Measurements from ENCODE around the gene CSTB. TPM values are rescaled to one million over a fixed set of nuclear protein-coding genes. Genes with fewer than 3 reads are reported as not detected.
A peak's percentile ranks its signal among the peaks of the same experiment; 100 is the strongest.

Gene CSTB
- total and polyA plus RNA-seq, 5 experiments from 2014 or later = 30.7 to 67.4 (median 54.9) TPM

DNA sequence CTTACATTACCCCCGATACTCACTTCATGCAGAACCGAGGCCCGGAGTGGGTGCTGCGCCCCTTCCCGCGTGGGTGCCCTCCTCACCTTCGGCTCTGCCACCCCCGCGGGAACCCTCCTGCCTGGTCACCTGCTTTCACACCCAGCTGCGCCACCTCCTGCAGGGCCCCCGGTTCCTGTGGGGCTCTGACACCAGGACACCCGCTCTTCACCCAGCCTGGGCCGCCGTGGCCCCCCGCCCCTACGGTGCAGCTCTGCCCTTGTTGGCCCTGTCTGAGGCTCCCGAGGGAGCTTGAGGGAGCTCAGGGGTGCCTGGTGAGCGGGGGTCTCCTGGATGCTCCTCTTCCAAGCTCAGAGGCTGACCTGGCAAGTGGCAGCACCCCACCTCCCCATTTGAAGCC is 32.3 kb upstream of the CSTB start:
- no peak for ATAC-seq
- H3K4me3 Mint-ChIP-seq = no peak overlapping the region
- H3K4me1 Mint-ChIP-seq = peaks cover 8 to 25% (median 12%) of the 10 kb centered on the region in 4 donors
- H3K27me3 Mint-ChIP-seq = no peaks in the 10 kb centered on the region
- no peak overlapping the region for H3K27ac Mint-ChIP-seq
- DNase-seq = no peak
- H3K36me3 Mint-ChIP-seq = peaks cover 0 to 16% (median 0%) of the 10 kb centered on the region in 3 donors
- H3K9me3 Mint-ChIP-seq = no peaks in the 10 kb centered on the region
- POLR2A ChIA-PET = no interaction called here

- peak overlapping the region in 6 of 10 donors; percentile 20 to 81 (median 54) for H3K27ac Mint-ChIP-seq
- POLR2A ChIA-PET = no interaction called here
- ATAC-seq (no peak), DNase-seq (no peak)
- peaks cover 6 to 21% (median 8%) of the 10 kb centered on the region in 4 donors for H3K4me1 Mint-ChIP-seq
- H3K9me3 Mint-ChIP-seq = no peaks in the 10 kb centered on the region
- peaks cover 0 to 35% (median 0%) of the 10 kb centered on the region in 3 donors for H3K36me3 Mint-ChIP-seq
- H3K4me3 Mint-ChIP-seq = no peak overlapping the region
- H3K27me3 Mint-ChIP-seq = no peaks in the 10 kb centered on the region
These were observed 30.1 kb upstream of the CSTB start for GRCh38 chr21:43806017-43806710.

GRCh38 chr21:43805275-43805800 is 29.2 kb upstream of the CSTB start:
- Mint-ChIP-seq H3K4me1 (peaks cover 0 to 17% (median 2%) of the 10 kb centered on the region in 4 donors), H3K4me3 (peak overlapping the region in 1 of 10 donors; percentile 53), H3K27me3 (no peaks in the 10 kb centered on the region), H3K36me3 (peaks cover 0 to 41% (median 0%) of the 10 kb centered on the region in 3 donors), H3K27ac (peak overlapping the region in 6 of 10 donors; percentile 22 to 81 (median 62)), H3K9me3 (no peaks in the 10 kb centered on the region)
- ATAC-seq = peak in 1 of 2 donors; percentile 73
- POLR2A ChIA-PET = no interaction called here
- peak in 1 of 10 donors; percentile 43 for DNase-seq

- DNase-seq (no peak), ATAC-seq (peak in 1 of 2 donors; percentile 14)
- no peaks in the 10 kb centered on the region for H3K27me3 Mint-ChIP-seq
- no peaks in the 10 kb centered on the region for H3K9me3 Mint-ChIP-seq
- peaks cover 0 to 17% (median 2%) of the 10 kb centered on the region in 4 donors for H3K4me1 Mint-ChIP-seq
- no peak overlapping the region for H3K4me3 Mint-ChIP-seq
- POLR2A ChIA-PET = no interaction called here
- peaks cover 0 to 53% (median 5%) of the 10 kb centered on the region in 3 donors for H3K36me3 Mint-ChIP-seq
- H3K27ac Mint-ChIP-seq = peak overlapping the region in 2 of 10 donors; percentile 43 to 56
These were observed 27.6 kb upstream of the CSTB start for GRCh38 chr21:43803558-43804300.

GRCh38 chr21:43802713-43803313 is 26.7 kb upstream of the CSTB start:
- H3K27ac Mint-ChIP-seq = peak overlapping the region in 1 of 10 donors; percentile 65
- peaks cover 0 to 60% (median 9%) of the 10 kb centered on the region in 3 donors for H3K36me3 Mint-ChIP-seq
- no peak for ATAC-seq
- H3K4me3 Mint-ChIP-seq = no peak overlapping the region
- no peaks in the 10 kb centered on the region for H3K27me3 Mint-ChIP-seq
- POLR2A ChIA-PET = no interaction called here
- H3K9me3 Mint-ChIP-seq = no peaks in the 10 kb centered on the region
- DNase-seq = no peak
- H3K4me1 Mint-ChIP-seq = peaks cover 0 to 17% (median 2%) of the 10 kb centered on the region in 4 donors

DNA sequence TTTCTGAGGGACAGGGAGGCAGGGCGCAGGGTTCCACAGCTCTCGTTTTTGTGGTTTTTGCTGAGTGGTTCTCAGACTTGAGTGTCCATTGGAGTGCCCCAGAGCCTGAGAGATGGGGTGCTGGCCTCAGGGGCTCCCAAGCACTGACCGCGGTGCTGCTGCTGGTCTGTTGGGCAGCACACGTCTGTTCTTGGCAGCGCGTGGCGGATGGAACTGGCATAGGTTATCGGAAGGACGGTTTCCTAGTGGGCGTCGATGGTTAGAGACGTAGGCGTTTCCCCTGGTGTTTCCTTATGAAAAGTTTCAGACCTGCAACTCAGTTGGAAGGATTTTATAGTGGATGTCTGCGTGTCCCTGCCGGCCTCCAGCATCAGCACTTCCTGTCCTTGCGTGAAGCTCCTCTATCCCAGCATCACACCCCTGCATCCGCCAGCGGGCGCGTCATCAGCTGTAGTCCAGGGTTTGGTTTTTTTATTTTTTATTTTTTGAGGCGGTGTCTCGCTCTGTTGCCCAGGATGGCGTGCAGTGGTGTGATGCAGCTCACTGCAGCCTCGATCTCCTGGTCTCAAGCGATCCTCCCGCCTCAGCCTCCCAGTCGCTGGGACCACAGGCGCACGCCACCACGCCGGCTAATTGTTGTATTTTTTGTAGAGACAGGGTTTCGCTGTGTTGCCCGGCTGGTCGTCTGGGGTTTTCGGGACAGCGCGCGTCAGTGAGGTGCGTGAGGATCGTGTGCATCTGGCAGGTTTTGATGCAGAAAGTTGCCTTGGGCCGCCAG is 25.1 kb upstream of the CSTB start:
- no peaks in the 10 kb centered on the region for H3K27me3 Mint-ChIP-seq
- peak overlapping the region in 1 of 10 donors; percentile 26 for H3K27ac Mint-ChIP-seq
- H3K4me1 Mint-ChIP-seq = peaks cover 0 to 10% (median 3%) of the 10 kb centered on the region in 4 donors
- no peaks in the 10 kb centered on the region for H3K9me3 Mint-ChIP-seq
- ATAC-seq = no peak
- no peak for DNase-seq
- no peak overlapping the region for H3K4me3 Mint-ChIP-seq
- POLR2A ChIA-PET = no interaction called here
- H3K36me3 Mint-ChIP-seq = peaks cover 0 to 74% (median 14%) of the 10 kb centered on the region in 3 donors

GRCh38 chr21:43800566-43800965 is 24.5 kb upstream of the CSTB start:
- H3K36me3 Mint-ChIP-seq = peaks cover 0 to 75% (median 14%) of the 10 kb centered on the region in 3 donors
- no peak for DNase-seq
- peak overlapping the region in 1 of 10 donors; percentile 30 for H3K27ac Mint-ChIP-seq
- no peaks in the 10 kb centered on the region for H3K27me3 Mint-ChIP-seq
- no peak overlapping the region for H3K4me3 Mint-ChIP-seq
- POLR2A ChIA-PET = no interaction called here
- no peaks in the 10 kb centered on the region for H3K9me3 Mint-ChIP-seq
- peaks cover 0 to 6% (median 3%) of the 10 kb centered on the region in 4 donors for H3K4me1 Mint-ChIP-seq
- ATAC-seq = no peak

DNA sequence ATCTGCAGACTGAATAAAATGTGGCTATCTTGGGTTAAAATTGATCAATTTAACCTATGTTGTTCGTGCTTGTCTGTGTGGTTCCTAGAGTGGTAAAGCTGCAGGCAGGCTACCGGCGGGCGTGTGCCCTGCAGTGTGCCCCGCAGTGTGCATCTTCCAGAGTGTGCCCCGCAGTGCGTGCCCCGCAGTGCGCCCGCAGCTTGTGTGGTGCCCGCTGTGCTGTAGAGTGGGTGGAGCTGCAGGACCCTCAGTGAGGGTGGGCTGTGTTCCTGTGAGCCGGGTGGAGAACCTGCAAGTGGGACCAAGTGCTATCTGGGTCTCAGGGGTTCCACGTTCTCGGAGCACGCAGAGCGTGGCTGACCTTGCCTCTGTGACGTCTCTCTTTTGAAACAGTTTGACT is 24.0 kb upstream of the CSTB start:
- peaks cover 0 to 79% (median 14%) of the 10 kb centered on the region in 3 donors for H3K36me3 Mint-ChIP-seq
- POLR2A ChIA-PET = no interaction called here
- peaks cover 0 to 8% (median 1%) of the 10 kb centered on the region in 4 donors for H3K4me1 Mint-ChIP-seq
- H3K4me3 Mint-ChIP-seq = no peak overlapping the region
- no peak overlapping the region for H3K27ac Mint-ChIP-seq
- no peak for ATAC-seq
- H3K9me3 Mint-ChIP-seq = no peaks in the 10 kb centered on the region
- no peak for DNase-seq
- no peaks in the 10 kb centered on the region for H3K27me3 Mint-ChIP-seq

- DNase-seq = no peak
- POLR2A ChIA-PET = no interaction called here
- no peak for ATAC-seq
- H3K27ac Mint-ChIP-seq = peak overlapping the region in 1 of 10 donors; percentile 75
- no peak overlapping the region for H3K4me3 Mint-ChIP-seq
- H3K9me3 Mint-ChIP-seq = no peaks in the 10 kb centered on the region
- no peaks in the 10 kb centered on the region for H3K27me3 Mint-ChIP-seq
- H3K4me1 Mint-ChIP-seq = peaks cover 0 to 10% (median 2%) of the 10 kb centered on the region in 4 donors
- H3K36me3 Mint-ChIP-seq = peaks cover 0 to 86% (median 14%) of the 10 kb centered on the region in 3 donors
These were observed 23.3 kb upstream of the CSTB start for GRCh38 chr21:43799301-43799840.

DNA sequence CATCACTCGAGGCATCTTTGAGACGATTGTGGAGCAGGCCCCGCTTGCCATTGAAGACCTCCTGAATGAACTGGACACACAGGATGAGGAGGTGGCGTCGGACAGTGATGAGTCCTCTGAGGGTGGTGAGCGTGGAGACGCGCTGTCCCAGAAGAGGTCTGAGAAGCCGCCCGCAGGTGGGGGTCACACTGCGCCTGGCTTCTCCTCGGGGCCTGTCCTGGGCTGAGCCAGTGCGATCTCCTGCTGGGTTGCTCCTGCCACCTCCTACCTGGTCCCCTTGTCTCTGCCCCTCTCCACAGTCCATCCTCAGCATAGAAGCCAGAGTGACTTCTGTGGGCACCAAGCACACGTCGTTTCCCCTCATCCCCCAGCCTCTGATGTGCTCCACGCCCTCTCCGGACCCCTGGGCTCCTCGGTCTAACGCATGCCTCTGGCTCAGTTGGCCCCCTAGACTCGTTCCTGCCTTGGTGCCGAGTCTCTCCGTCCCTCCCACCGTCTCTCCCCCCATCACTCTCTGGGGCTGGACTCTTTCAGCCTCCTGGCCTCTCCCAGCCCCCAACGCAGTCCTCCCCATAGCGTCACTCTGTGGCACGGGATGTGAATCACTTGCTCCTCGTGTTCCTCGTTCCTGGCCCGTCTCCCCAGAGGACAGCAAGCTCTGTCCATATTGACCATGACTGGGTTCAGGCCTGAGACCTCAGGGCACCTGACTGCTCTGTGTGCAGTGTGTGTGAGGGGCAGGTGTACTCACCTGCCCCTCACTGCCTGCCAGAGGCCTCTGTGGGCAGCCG is 22.0 kb upstream of the CSTB start:
- ATAC-seq (no peak), DNase-seq (no peak)
- Mint-ChIP-seq H3K27me3 (no peaks in the 10 kb centered on the region), H3K9me3 (no peaks in the 10 kb centered on the region), H3K27ac (peak overlapping the region in 1 of 10 donors; percentile 8), H3K36me3 (peaks cover 0 to 89% (median 19%) of the 10 kb centered on the region in 3 donors), H3K4me1 (peaks cover 0 to 8% (median 4%) of the 10 kb centered on the region in 4 donors), H3K4me3 (no peak overlapping the region)
- POLR2A ChIA-PET = no interaction called here

GRCh38 chr21:43797415-43797814 is 21.3 kb upstream of the CSTB start:
- POLR2A ChIA-PET = no interaction called here
- Mint-ChIP-seq H3K36me3 (peaks cover 0 to 89% (median 22%) of the 10 kb centered on the region in 3 donors), H3K27me3 (no peaks in the 10 kb centered on the region), H3K27ac (peak overlapping the region in 1 of 10 donors; percentile 21), H3K9me3 (no peaks in the 10 kb centered on the region), H3K4me3 (no peak overlapping the region), H3K4me1 (peaks cover 0 to 8% (median 5%) of the 10 kb centered on the region in 4 donors)
- no peak for ATAC-seq
- DNase-seq = no peak
